Measurements from ENCODE around the gene CASS4. TPM values are rescaled to one million over a fixed set of nuclear protein-coding genes. Genes with fewer than 3 reads are reported as not detected.

CASS4 gene
- total RNA-seq, 1 experiment from 2014 or later: 5.1 TPM

GRCh38 chr20:56463428-56463827, 51.4 kb downstream of the CASS4 start:
- H3K27ac ChIP-seq: no peak overlapping the region
- H3K9me3 ChIP-seq (replicated peaks): no peaks in the 10 kb centered on the region
- no peaks in the 10 kb centered on the region for H3K27me3 ChIP-seq
- no peaks in the 10 kb centered on the region for H3K36me3 ChIP-seq
- no peak for DNase-seq
- H3K4me1 ChIP-seq: peaks cover 14% of the 10 kb centered on the region
- H3K4me3 ChIP-seq: no peak overlapping the region

GRCh38 chr20:56465997-56466396, 53.9 kb downstream of the CASS4 start:
- no peaks in the 10 kb centered on the region for H3K27me3 ChIP-seq
- H3K4me3 ChIP-seq: no peak overlapping the region
- H3K27ac ChIP-seq: no peak overlapping the region
- no peak for DNase-seq
- H3K4me1 ChIP-seq: peaks cover 17% of the 10 kb centered on the region
- H3K9me3 ChIP-seq (replicated peaks): no peaks in the 10 kb centered on the region
- no peaks in the 10 kb centered on the region; the same call in 1 of the 2 replicates for H3K36me3 ChIP-seq

GRCh38 chr20:56467968-56468315, 55.9 kb downstream of the CASS4 start:
- no peaks in the 10 kb centered on the region for H3K9me3 ChIP-seq (replicated peaks)
- peak overlapping the region; percentile 80 for H3K4me3 ChIP-seq
- peak overlapping the region; percentile 41; the same call in 1 of the 2 replicates for H3K27ac ChIP-seq
- peaks cover 6% of the 10 kb centered on the region; the same call in 1 of the 2 replicates for H3K4me1 ChIP-seq
- no peak for DNase-seq
- H3K27me3 ChIP-seq: no peaks in the 10 kb centered on the region
- peaks cover 6% of the 10 kb centered on the region for H3K36me3 ChIP-seq

GRCh38 chr20:56468316-56469076, 56.4 kb downstream of the CASS4 start, which contains the start of gene RTF2:
TSS of gene RTF2 (plus strand) at chr20:56468627. CDS start at chr20:56468698, 71 bp downstream.
- Histone ChIP-seq H3K27ac (peak within 1 kb of the TSS; percentile 41), H3K36me3 (peaks cover 12% of the 10 kb centered on the region), H3K4me3 (peak within 1 kb of the TSS; percentile 80), H3K9me3 (replicated peaks) (no peaks in the 10 kb centered on the region), H3K27me3 (no peaks in the 10 kb centered on the region), H3K4me1 (peaks cover 6% of the 10 kb centered on the region; the same call in 1 of the 2 replicates)
- peak; percentile 99 for DNase-seq

DNA sequence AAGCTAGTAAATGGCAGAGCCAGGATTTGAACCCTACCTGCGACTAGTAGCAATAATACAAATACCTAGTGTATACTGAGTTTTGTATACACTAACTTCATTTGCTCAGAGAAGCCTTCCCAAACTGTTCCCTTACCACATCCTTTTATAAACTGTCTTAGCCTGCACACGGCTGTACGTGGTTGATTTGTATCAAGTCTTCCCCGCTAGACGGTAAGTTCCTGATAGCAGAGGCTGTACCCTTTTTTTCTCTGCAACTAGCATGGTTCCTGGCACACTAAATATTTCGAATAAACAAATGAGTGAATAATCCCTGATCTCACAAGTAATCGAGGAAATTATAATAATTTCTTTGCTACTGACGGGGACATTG, 57.0 kb downstream of the CASS4 start:
- Histone ChIP-seq H3K27me3 (no peaks in the 10 kb centered on the region), H3K27ac (peak overlapping the region; percentile 41; the same call in 1 of the 2 replicates), H3K9me3 (replicated peaks) (no peaks in the 10 kb centered on the region), H3K4me1 (peaks cover 6% of the 10 kb centered on the region; the same call in 1 of the 2 replicates), H3K4me3 (peak overlapping the region; percentile 80), H3K36me3 (peaks cover 18% of the 10 kb centered on the region)
- DNase-seq: no peak

- Histone ChIP-seq H3K4me1 (no peaks in the 10 kb centered on the region), H3K4me3 (no peak overlapping the region), H3K36me3 (peaks cover 83% of the 10 kb centered on the region), H3K9me3 (replicated peaks) (no peaks in the 10 kb centered on the region), H3K27ac (no peak overlapping the region), H3K27me3 (no peaks in the 10 kb centered on the region)
- DNase-seq: no peak
Observed at GRCh38 chr20:56483970-56484369, 71.9 kb downstream of the CASS4 start.

GRCh38 chr20:56487216-56487615, 75.2 kb downstream of the CASS4 start:
- Histone ChIP-seq H3K27ac (no peak overlapping the region), H3K36me3 (peaks cover 79% of the 10 kb centered on the region), H3K27me3 (no peaks in the 10 kb centered on the region), H3K4me3 (no peak overlapping the region), H3K9me3 (replicated peaks) (no peaks in the 10 kb centered on the region), H3K4me1 (no peaks in the 10 kb centered on the region)
- no peak for DNase-seq

DNA sequence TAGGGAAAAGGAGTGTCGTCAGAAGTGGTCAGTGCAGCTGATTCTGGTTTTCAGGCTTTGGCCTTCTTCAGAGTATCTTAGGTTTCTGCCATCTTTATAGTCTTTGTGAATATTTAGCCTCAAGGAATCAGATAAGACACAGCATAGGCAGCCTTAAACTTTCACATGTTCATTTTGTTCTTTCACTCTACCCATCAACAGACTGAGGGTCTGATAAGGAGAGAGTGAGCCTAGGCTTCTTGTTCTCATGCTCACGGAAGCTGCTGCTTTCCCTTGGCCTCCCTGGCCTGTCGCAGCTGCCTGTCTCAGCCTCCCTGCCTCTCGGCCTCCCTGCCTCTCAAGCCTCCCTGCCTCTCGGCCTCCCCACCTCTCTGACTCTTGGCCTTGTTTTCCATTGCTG, 76.5 kb downstream of the CASS4 start:
- Histone ChIP-seq H3K27me3 (no peaks in the 10 kb centered on the region), H3K36me3 (peaks cover 75% of the 10 kb centered on the region)

GRCh38 chr20:56501116-56501515, 89.1 kb downstream of the CASS4 start:
- no peaks in the 10 kb centered on the region for H3K27me3 ChIP-seq
- peaks cover 36% of the 10 kb centered on the region for H3K36me3 ChIP-seq
- DNase-seq: no peak
- H3K4me3 ChIP-seq: no peak overlapping the region
- no peaks in the 10 kb centered on the region for H3K9me3 ChIP-seq (replicated peaks)
- no peak overlapping the region for H3K27ac ChIP-seq
- H3K4me1 ChIP-seq: no peaks in the 10 kb centered on the region

More for the DNA sequence above, 76.5 kb downstream of the CASS4 start:
- no peak for DNase-seq
- Histone ChIP-seq H3K4me1 (no peaks in the 10 kb centered on the region), H3K27ac (no peak overlapping the region), H3K4me3 (no peak overlapping the region), H3K9me3 (replicated peaks) (no peaks in the 10 kb centered on the region)

DNA sequence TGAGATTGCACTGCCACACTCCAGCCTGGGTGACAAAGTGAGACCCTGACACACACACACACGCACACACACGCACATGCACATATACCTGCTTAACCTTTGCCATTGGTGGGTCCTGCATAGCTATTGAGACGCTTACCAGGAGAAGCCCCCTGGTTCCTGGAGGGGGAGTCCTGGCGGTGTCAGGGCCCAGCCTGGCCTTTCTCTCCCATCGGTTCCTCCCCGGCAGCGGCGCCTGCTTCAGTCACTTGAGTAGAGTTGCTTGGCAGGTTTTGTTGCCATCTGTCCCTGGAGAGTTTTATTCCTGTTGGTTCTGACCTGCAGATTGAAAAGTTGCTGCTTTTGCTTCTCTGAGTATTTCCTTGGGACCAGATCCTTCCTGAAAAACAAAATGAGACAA, 91.9 kb downstream of the CASS4 start:
- no peaks in the 10 kb centered on the region for H3K27me3 ChIP-seq
- H3K27ac ChIP-seq: no peak overlapping the region
- no peak overlapping the region for H3K4me3 ChIP-seq
- peaks cover 20% of the 10 kb centered on the region for H3K36me3 ChIP-seq
- no peak for DNase-seq
- no peaks in the 10 kb centered on the region for H3K4me1 ChIP-seq
- no peaks in the 10 kb centered on the region for H3K9me3 ChIP-seq (replicated peaks)

- H3K4me3 ChIP-seq: no peak overlapping the region
- peaks cover 20% of the 10 kb centered on the region for H3K36me3 ChIP-seq
- H3K27ac ChIP-seq: no peak overlapping the region
- H3K27me3 ChIP-seq: no peaks in the 10 kb centered on the region
- H3K9me3 ChIP-seq (replicated peaks): no peaks in the 10 kb centered on the region
- peak in 1 of 2 experiments; percentile 57 for DNase-seq
- H3K4me1 ChIP-seq: no peaks in the 10 kb centered on the region; the same call in 1 of the 2 replicates
Observed at GRCh38 chr20:56504373-56505005, 92.4 kb downstream of the CASS4 start.

GRCh38 chr20:56506103-56506502, 94.0 kb downstream of the CASS4 start:
- Histone ChIP-seq H3K27ac (no peak overlapping the region), H3K36me3 (peaks cover 16% of the 10 kb centered on the region), H3K4me3 (no peak overlapping the region), H3K9me3 (replicated peaks) (no peaks in the 10 kb centered on the region), H3K27me3 (no peaks in the 10 kb centered on the region), H3K4me1 (no peaks in the 10 kb centered on the region; the same call in 1 of the 2 replicates)
- no peak for DNase-seq

Other genes starting within 250 kb of the CASS4 start
- not detected in 2 replicates for gene MC3R, start 163.5 kb upstream of the CASS4 start, total RNA-seq (2014; rRNA removed; shearing (Covaris generic))
- gene FAM210B, start 53.3 kb upstream of the CASS4 start, total RNA-seq (2014; rRNA removed; shearing (Covaris generic)): 106 and 110 TPM in 2 replicates
- 225 and 240 TPM in 2 replicates for gene AURKA, start 20.0 kb upstream of the CASS4 start, total RNA-seq (2014; rRNA removed; shearing (Covaris generic))
- gene CSTF1, start 19.6 kb upstream of the CASS4 start, total RNA-seq (2014; rRNA removed; shearing (Covaris generic)): 158 and 167 TPM in 2 replicates
- gene RTF2, start 56.4 kb downstream of the CASS4 start, total RNA-seq (2014; rRNA removed; shearing (Covaris generic)): 188 and 199 TPM in 2 replicates
- not detected in 2 replicates for gene FAM209A, start 112.5 kb downstream of the CASS4 start, total RNA-seq (2014; rRNA removed; shearing (Covaris generic))
- 0.20 TPM in 1 of 2 replicates, not detected in the other for gene FAM209B, start 121.0 kb downstream of the CASS4 start, total RNA-seq (2014; rRNA removed; shearing (Covaris generic))
- gene TFAP2C, start 217.0 kb downstream of the CASS4 start, total RNA-seq (2014; rRNA removed; shearing (Covaris generic)): not detected in 2 replicates